ENCODE data around the gene THUMPD1. TPM values are rescaled to one million over a fixed set of nuclear protein-coding genes. Genes with fewer than 3 reads are reported as not detected.

Gene THUMPD1
- total and polyA plus RNA-seq, 2 of the 8 experiments (the other 6 are each of a cell fraction or from before 2014, with no cell fraction given): 31.6 to 49.4 TPM

- H2BK5ac ChIP-seq (ENCODE audit: low read depth, low read length): no peak overlapping the region
- no peaks in the 10 kb centered on the region for H3K9me3 ChIP-seq (ENCODE audit: insufficient read depth in 2 of 2, low read depth in 1 of 2, low read length in 1 of 2)
- H2BK120ac ChIP-seq (replicated peaks; ENCODE audit: low read depth, low read length): no peak overlapping the region
- 90% methylated on average over 3 of the region's 3 CpGs; no CpG with 5 or more reads in 1 of the 2 experiments for WGBS, 2 experiments (ENCODE audit: extremely low coverage in 1 of 2, insufficient coverage in 1 of 2, insufficient read length in 1 of 2, insufficient replicate concordance in 2 of 2, low coverage in 1 of 2, low lambda C conversion rate in 2 of 2, missing lambda C conversion rate in 1 of 2)
- H2BK20ac ChIP-seq (ENCODE audit: low read length): no peak overlapping the region
- no peaks in the 10 kb centered on the region for H3K4me1 ChIP-seq (replicated peaks in 1 of 4; ENCODE audit: control insufficient read depth in 3 of 4, insufficient read depth in 4 of 4, low read length in 3 of 4)
- DNase-seq (ENCODE audit: low read depth in 1 of 2, low spot score in 2 of 2): no peak
- TF ChIP-seq GTF2F1 (IDR thresholded peaks at IDR 0.05; ENCODE audit: borderline replicate concordance, low read depth, low read length): no peak
- TF ChIP-seq GABPA (IDR thresholded peaks at IDR 0.05; ENCODE audit: borderline replicate concordance, insufficient read depth, low read length): no peak
- TF ChIP-seq JUN (IDR thresholded peaks at IDR 0.05; ENCODE audit: low read depth, low read length): no peak
- TF ChIP-seq KDM4A (IDR thresholded peaks at IDR 0.05; ENCODE audit: low read depth, low read length, severe bottlenecking): no peak
- TF ChIP-seq SIN3A (conservative IDR thresholded peaks at IDR 0.05 in 1 of 2, IDR thresholded peaks at IDR 0.05 in 1 of 2; ENCODE audit: low read depth in 1 of 2, low read length in 2 of 2): no peak
- TF ChIP-seq MAFK (IDR thresholded peaks at IDR 0.05; ENCODE audit: low read depth, low read length): no peak
- no peak for TF ChIP-seq CTCF (IDR thresholded peaks at IDR 0.05; ENCODE audit: control extremely low read depth in 1 of 3, insufficient read depth in 1 of 3, low read depth in 1 of 3, low read length in 3 of 3)
- ChIA-PET CTCF (ENCODE audit: partially characterized antibody) (interaction anchor here (1.2 kb wide), 1 partner anchor 12 kb away, joined by 3 read pairs; no protein-coding TSS in a partner anchor), POLR2A (ENCODE audit: partially characterized antibody) (interaction anchor here (3.3 kb wide), 1 partner anchor 12 kb away, joined by 17 read pairs; the partner anchor contains the start of gene THUMPD1)
- H2AFZ ChIP-seq (ENCODE audit: low read length): no peak overlapping the region
- H3K79me1 ChIP-seq (ENCODE audit: low read depth, low read length): no peaks in the 10 kb centered on the region
- no peaks in the 10 kb centered on the region for H4K20me1 ChIP-seq (replicated peaks in 1 of 2; ENCODE audit: control insufficient read depth in 1 of 2, insufficient read depth in 2 of 2, low read length in 2 of 2)
- no peak overlapping the region for H3K14ac ChIP-seq (ENCODE audit: insufficient read length)
- no peak overlapping the region for H3K27ac ChIP-seq (ENCODE audit: low read depth, low read length)
- no peak overlapping the region for H4K8ac ChIP-seq (ENCODE audit: extremely low read depth, insufficient read depth, low read length)
- no peak overlapping the region for H3K4ac ChIP-seq (replicated peaks; ENCODE audit: insufficient read length, low read depth, low read length)
- no peak overlapping the region for H3K4me2 ChIP-seq (ENCODE audit: insufficient read depth in 1 of 2, low read depth in 2 of 2, low read length in 2 of 2)
- H3K9ac ChIP-seq (replicated peaks in 1 of 4; ENCODE audit: extremely low read depth in 1 of 4, low read depth in 3 of 4, low read length in 3 of 4): no peak overlapping the region
- no peak overlapping the region for H2BK12ac ChIP-seq (ENCODE audit: low read depth, low read length)
- H3K18ac ChIP-seq (ENCODE audit: extremely low read depth, low read length): no peak overlapping the region
- no peaks in the 10 kb centered on the region for H3K79me2 ChIP-seq (ENCODE audit: control insufficient read depth in 1 of 2, insufficient read depth in 2 of 2, low read length in 2 of 2)
- H3K23me2 ChIP-seq (ENCODE audit: low read depth, low read length): no peaks in the 10 kb centered on the region
- no peak overlapping the region for H2AK5ac ChIP-seq (ENCODE audit: low read depth, low read length)
- no peaks in the 10 kb centered on the region; a peak in 1 of 7 replicates for H3K27me3 ChIP-seq (replicated peaks in 1 of 4; ENCODE audit: control insufficient read depth in 3 of 4, extremely low read depth in 1 of 4, insufficient read depth in 3 of 4, low read length in 3 of 4)
- H4K5ac ChIP-seq (ENCODE audit: insufficient read length, low read depth, low read length): no peak overlapping the region
- no peak overlapping the region for H3K56ac ChIP-seq (replicated peaks; ENCODE audit: insufficient read length, low read depth, low read length)
- FAIRE-seq: no peak
- H3K4me3 ChIP-seq (ENCODE audit: extremely low read depth in 1 of 4, insufficient read depth in 2 of 4, low read depth in 3 of 4, low read length in 4 of 4): no peak overlapping the region
- no peak overlapping the region for H3K23ac ChIP-seq (ENCODE audit: insufficient read length)
- no peak overlapping the region for H2BK15ac ChIP-seq (ENCODE audit: low read length)
- H3K36me3 ChIP-seq (ENCODE audit: control insufficient read depth in 2 of 4, insufficient read depth in 4 of 4, low read length in 3 of 4): no peaks in the 10 kb centered on the region
- H4K91ac ChIP-seq (replicated peaks; ENCODE audit: insufficient read length, low read length): no peak overlapping the region
Measured at GRCh38 chr16:20729141-20729540, 12.5 kb downstream of the THUMPD1 start.
